Keratinocyte (primary cell): ENCODE measurements around the gene ZNF638.

Source experiments
- EZH2 ChIP-seq: IDR thresholded peaks from one replicate; pipeline ENCODE4 v1.6.1; 2012; ENCODE audit warnings: inconsistent platforms, mild to moderate bottlenecking, low read length, moderate library complexity
- TF ChIP-seq, protein P1 (sequence below), 3 experiments: IDR thresholded peaks in 1 of 3; conservative IDR thresholded peaks in 1 of 3; optimal IDR thresholded peaks in 1 of 3; 2 replicates in 2 of 3; 3 replicates in 1 of 3; pipeline versions ENCODE3 to v1.5.1; 2011; ENCODE audit warnings: low read length in 3 of 3, mild to moderate bottlenecking in 3 of 3, moderate library complexity in 2 of 3, control low read depth in 1 of 3, inconsistent platforms in 1 of 3; ENCODE audit not compliant: insufficient read depth in 2 of 3; ENCODE audit errors: extremely low read depth in 1 of 3

DNA sequence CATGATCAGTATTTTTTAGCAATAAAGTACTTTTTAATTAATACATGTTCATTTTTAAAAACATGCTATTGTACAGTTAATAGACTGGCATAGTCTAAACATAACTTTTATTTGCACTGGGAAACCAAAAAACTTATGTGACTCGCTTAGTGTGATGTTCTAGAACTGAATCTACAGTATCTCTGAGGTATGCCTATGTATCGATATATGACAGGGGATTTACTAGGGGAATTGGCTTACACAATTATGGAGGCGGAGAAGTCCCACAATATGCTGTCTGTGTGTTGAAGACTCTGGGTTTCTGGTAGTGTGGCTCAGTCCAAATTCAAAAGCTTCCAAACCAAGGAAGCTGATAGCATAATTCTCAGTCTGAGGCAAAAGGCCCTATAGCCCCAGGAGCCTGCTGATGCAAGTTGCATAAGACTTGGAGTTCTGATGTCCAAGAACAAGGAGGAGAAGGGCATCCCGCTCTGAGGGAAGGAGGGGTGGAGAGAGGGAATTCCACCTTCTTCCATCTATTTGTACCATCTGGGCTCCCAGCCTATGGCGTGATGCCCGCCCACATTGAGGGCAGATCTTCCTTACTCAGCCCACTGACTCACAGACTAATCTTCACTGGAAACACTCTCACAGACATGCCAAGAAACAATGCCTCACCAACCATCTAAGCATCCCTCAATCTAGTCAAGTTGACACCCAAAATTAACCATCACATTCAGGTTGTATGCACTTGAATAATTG lies 27.5 kb downstream of the ZNF638 start:
- TF ChIP-seq, protein P1, sequence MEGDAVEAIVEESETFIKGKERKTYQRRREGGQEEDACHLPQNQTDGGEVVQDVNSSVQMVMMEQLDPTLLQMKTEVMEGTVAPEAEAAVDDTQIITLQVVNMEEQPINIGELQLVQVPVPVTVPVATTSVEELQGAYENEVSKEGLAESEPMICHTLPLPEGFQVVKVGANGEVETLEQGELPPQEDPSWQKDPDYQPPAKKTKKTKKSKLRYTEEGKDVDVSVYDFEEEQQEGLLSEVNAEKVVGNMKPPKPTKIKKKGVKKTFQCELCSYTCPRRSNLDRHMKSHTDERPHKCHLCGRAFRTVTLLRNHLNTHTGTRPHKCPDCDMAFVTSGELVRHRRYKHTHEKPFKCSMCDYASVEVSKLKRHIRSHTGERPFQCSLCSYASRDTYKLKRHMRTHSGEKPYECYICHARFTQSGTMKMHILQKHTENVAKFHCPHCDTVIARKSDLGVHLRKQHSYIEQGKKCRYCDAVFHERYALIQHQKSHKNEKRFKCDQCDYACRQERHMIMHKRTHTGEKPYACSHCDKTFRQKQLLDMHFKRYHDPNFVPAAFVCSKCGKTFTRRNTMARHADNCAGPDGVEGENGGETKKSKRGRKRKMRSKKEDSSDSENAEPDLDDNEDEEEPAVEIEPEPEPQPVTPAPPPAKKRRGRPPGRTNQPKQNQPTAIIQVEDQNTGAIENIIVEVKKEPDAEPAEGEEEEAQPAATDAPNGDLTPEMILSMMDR (optimal IDR thresholded peaks at IDR 0.05 in 1 of 3, IDR thresholded peaks at IDR 0.05 in 1 of 3, conservative IDR thresholded peaks at IDR 0.05 in 1 of 3; ENCODE audit: extremely low read depth in 1 of 3, insufficient read depth in 2 of 3, low read length in 3 of 3): no peak
- no peak for TF ChIP-seq EZH2
